ENCODE data around the gene SHLD3. TPM values are rescaled to one million over a fixed set of nuclear protein-coding genes. Genes with fewer than 3 reads are reported as not detected.

SHLD3 gene
- total RNA-seq, 2 donors from 2014 or later, result 1.5 to 2.4 TPM

GRCh38 chr5:65630981-65631380 is 6.2 kb downstream of the SHLD3 start:
- Histone ChIP-seq H3K4me1 (peaks cover 0 to 4% of the 10 kb centered on the region in 2 donors), H3K4me3 (no peak overlapping the region), H3K27me3 (no peaks in the 10 kb centered on the region), H3K36me3 (peaks cover 17% of the 10 kb centered on the region), H3K9me3 (no peaks in the 10 kb centered on the region), H3K27ac (no peak overlapping the region)
- TF ChIP-seq CTCF (IDR thresholded peaks at IDR 0.05), result no peak
- DNase-seq (ENCODE audit: low spot score), result no peak

GRCh38 chr5:65640240-65640639 is 15.4 kb downstream of the SHLD3 start:
- no peak for DNase-seq (ENCODE audit: low spot score)
- H3K36me3 ChIP-seq, result peaks cover 50% of the 10 kb centered on the region
- no peaks in the 10 kb centered on the region for H3K27me3 ChIP-seq
- no peaks in the 10 kb centered on the region for H3K4me1 ChIP-seq
- TF ChIP-seq CTCF (IDR thresholded peaks at IDR 0.05), result no peak
- no peak overlapping the region for H3K4me3 ChIP-seq
- no peak overlapping the region for H3K27ac ChIP-seq
- no peaks in the 10 kb centered on the region for H3K9me3 ChIP-seq

- no peaks in the 10 kb centered on the region for H3K4me1 ChIP-seq
- no peak overlapping the region for H3K27ac ChIP-seq
- H3K27me3 ChIP-seq, result no peaks in the 10 kb centered on the region
- peaks cover 15% of the 10 kb centered on the region for H3K36me3 ChIP-seq
- no peak overlapping the region for H3K4me3 ChIP-seq
- no peak for TF ChIP-seq CTCF (IDR thresholded peaks at IDR 0.05)
- no peaks in the 10 kb centered on the region for H3K9me3 ChIP-seq
- DNase-seq (ENCODE audit: low spot score), result no peak
Measured at GRCh38 chr5:65646938-65647337, 22.1 kb downstream of the SHLD3 start.

- H3K4me1 ChIP-seq, result no peaks in the 10 kb centered on the region
- no peak overlapping the region for H3K27ac ChIP-seq
- H3K9me3 ChIP-seq, result no peaks in the 10 kb centered on the region
- H3K4me3 ChIP-seq, result no peak overlapping the region
- H3K27me3 ChIP-seq, result no peaks in the 10 kb centered on the region
- peaks cover 15% of the 10 kb centered on the region for H3K36me3 ChIP-seq
- DNase-seq (ENCODE audit: low spot score), result no peak
- TF ChIP-seq CTCF (IDR thresholded peaks at IDR 0.05), result no peak
Measured at GRCh38 chr5:65647941-65648340, 23.1 kb downstream of the SHLD3 start.

- DNase-seq (ENCODE audit: low spot score), result no peak
- Histone ChIP-seq H3K27ac (no peak overlapping the region), H3K27me3 (no peaks in the 10 kb centered on the region), H3K9me3 (no peaks in the 10 kb centered on the region), H3K4me3 (no peak overlapping the region), H3K4me1 (no peaks in the 10 kb centered on the region), H3K36me3 (peaks cover 14% of the 10 kb centered on the region)
- TF ChIP-seq CTCF (IDR thresholded peaks at IDR 0.05), result no peak
Measured at GRCh38 chr5:65651144-65651543, 26.3 kb downstream of the SHLD3 start.

GRCh38 chr5:65654713-65655112 is 29.9 kb downstream of the SHLD3 start:
- H3K4me1 ChIP-seq, result no peaks in the 10 kb centered on the region
- H3K36me3 ChIP-seq, result peaks cover 12% of the 10 kb centered on the region
- no peak overlapping the region for H3K4me3 ChIP-seq
- H3K27me3 ChIP-seq, result no peaks in the 10 kb centered on the region
- H3K9me3 ChIP-seq, result no peaks in the 10 kb centered on the region
- no peak for TF ChIP-seq CTCF (IDR thresholded peaks at IDR 0.05)
- no peak for DNase-seq (ENCODE audit: low spot score)
- no peak overlapping the region for H3K27ac ChIP-seq
